C4-2B (cell line): ENCODE data around the gene NUP98.

Source experiments
- CTCF ChIP-seq: fragments of 450-650 bp; conservative IDR thresholded peaks from 2 replicates; pipeline ENCODE4 v1.5.1; 2017; ENCODE audit warnings: mild to moderate bottlenecking
- ZFX ChIP-seq: fragments of 450-650 bp; IDR thresholded peaks from 2 replicates; pipeline ENCODE4 v1.6.1; 2017

GRCh38 chr11:3669128-3669527 is 128.2 kb downstream of the NUP98 start:
- no peak for TF ChIP-seq CTCF
- no peak for TF ChIP-seq ZFX
